ENCODE data around the gene CDH5.

DNA sequence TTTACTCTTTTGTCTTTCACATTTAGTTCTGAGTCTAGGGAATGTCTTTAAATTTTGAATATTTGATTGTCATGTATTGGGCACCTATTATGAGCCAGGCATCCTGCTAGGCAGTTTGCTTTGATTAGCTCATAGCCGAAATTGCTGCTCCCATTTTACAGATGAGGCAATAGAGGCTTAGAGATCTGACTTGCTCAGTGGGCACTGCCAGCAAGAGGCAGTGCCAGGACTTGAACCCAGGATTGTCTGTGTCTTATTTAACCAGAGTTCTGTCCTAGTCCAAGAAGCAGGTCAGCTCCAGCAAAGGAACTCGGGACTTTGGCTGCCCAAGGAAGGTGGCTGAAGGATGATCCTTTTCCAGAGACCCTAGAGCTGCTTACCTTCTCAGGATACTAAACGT, 85.1 kb downstream of the CDH5 start:
- TF ChIP-seq POLR2A (IDR thresholded peaks at IDR 0.05), result no peak
- TF ChIP-seq, protein P1, sequence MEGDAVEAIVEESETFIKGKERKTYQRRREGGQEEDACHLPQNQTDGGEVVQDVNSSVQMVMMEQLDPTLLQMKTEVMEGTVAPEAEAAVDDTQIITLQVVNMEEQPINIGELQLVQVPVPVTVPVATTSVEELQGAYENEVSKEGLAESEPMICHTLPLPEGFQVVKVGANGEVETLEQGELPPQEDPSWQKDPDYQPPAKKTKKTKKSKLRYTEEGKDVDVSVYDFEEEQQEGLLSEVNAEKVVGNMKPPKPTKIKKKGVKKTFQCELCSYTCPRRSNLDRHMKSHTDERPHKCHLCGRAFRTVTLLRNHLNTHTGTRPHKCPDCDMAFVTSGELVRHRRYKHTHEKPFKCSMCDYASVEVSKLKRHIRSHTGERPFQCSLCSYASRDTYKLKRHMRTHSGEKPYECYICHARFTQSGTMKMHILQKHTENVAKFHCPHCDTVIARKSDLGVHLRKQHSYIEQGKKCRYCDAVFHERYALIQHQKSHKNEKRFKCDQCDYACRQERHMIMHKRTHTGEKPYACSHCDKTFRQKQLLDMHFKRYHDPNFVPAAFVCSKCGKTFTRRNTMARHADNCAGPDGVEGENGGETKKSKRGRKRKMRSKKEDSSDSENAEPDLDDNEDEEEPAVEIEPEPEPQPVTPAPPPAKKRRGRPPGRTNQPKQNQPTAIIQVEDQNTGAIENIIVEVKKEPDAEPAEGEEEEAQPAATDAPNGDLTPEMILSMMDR (IDR thresholded peaks at IDR 0.05), result no peak

All from esophagus squamous epithelium (tissue), 4 donors.